Spleen (tissue), 7 donors: Measurements from ENCODE around the gene IFI16.

Experiments used
- CTCF ChIP-seq, 11 experiments: fragments of 200-600 bp in 7 of 11; fragments of 450-650 bp in 4 of 11; sonication (generic) in 4 of 11; IDR thresholded peaks in 8 of 11; conservative IDR thresholded peaks in 3 of 11; 1 replicate in 7 of 11; 2 replicates in 4 of 11; pipeline versions ENCODE4 v1.4.0 to v1.8.0; 2016 to 2021; ENCODE audit warnings: antibody characterized with exemption in 11 of 11, inconsistent platforms in 4 of 11, mild to moderate bottlenecking in 1 of 11
- POLR2AphosphoS5 ChIP-seq, 3 donors: sonication (generic); formaldehyde crosslinking; IDR thresholded peaks; one replicate each; pipeline ENCODE4 v1.5.1; 2017; ENCODE audit warnings: antibody characterized with exemption in 3 of 3
- donor health status: DM: no; HTN: no; CAD: no; lungs with moderate emphysema.
- donor health status: DM: no; HTN: no; CAD: no.
- donor health status: DM: no; HTN: no; CAD: no.

DNA sequence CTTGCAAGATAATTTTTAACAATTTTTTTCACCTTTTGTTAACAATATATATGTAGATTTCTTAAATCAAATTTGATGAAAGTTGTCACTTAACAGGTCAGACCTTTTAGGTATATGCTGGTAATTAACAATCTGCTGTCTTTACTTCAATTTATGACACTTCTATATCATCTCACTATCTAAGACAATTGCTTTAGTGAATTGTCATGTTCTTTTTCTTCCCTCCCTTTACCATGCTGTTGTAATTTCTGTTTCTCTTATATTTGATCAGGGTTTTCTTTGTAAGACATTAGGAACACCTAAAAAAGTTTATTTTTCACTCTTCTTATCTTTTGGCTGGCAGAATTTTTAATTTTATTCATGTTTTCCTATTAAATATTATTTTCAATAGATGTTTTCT lies 2.0 kb downstream of the IFI16 start:
- no peak for TF ChIP-seq CTCF (IDR thresholded peaks at IDR 0.05 in 8 of 11, conservative IDR thresholded peaks at IDR 0.05 in 3 of 11)
- no peak for TF ChIP-seq POLR2AphosphoS5 (IDR thresholded peaks at IDR 0.05)
